ENCODE results near the gene JAM3.

DNA sequence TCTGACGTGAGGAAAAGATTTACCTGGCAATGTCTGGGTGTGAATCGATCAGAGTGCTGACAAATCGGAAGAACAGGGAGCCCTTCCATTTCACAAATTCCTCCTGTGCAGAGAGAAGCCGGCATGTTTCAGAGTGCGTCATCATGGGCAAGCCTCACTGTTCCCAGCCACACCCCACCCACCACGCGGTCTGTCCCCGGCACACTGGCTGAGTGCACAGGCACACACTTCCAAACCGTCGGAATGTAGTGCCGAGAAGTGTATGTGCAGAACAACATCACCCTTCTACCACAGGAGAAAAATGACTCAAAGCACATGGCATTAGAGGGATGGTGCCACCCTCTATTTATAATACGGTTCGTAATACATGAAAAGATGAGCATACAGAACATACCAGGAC is 107.4 kb downstream of the JAM3 start:
- TF ChIP-seq, protein P1, sequence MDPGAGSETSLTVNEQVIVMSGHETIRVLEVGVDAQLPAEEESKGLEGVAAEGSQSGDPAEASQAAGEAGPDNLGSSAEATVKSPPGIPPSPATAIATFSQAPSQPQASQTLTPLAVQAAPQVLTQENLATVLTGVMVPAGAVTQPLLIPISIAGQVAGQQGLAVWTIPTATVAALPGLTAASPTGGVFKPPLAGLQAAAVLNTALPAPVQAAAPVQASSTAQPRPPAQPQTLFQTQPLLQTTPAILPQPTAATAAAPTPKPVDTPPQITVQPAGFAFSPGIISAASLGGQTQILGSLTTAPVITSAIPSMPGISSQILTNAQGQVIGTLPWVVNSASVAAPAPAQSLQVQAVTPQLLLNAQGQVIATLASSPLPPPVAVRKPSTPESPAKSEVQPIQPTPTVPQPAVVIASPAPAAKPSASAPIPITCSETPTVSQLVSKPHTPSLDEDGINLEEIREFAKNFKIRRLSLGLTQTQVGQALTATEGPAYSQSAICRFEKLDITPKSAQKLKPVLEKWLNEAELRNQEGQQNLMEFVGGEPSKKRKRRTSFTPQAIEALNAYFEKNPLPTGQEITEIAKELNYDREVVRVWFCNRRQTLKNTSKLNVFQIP (CRISPR knock-in tag; IDR thresholded peaks at IDR 0.05; ENCODE audit: borderline replicate concordance, low read depth): no peak
- TF ChIP-seq PPARA (CRISPR knock-in tag; IDR thresholded peaks at IDR 0.05; ENCODE audit: borderline replicate concordance): no peak
- no peak for TF ChIP-seq ZFP3 (CRISPR knock-in tag; IDR thresholded peaks at IDR 0.05)
- no peak for TF ChIP-seq ZNF70 (CRISPR knock-in tag; IDR thresholded peaks at IDR 0.05)
